ENCODE measurements around the gene ZNF576. TPM values are rescaled to one million over a fixed set of nuclear protein-coding genes. Genes with fewer than 3 reads are reported as not detected.

Gene ZNF576
- total and polyA plus RNA-seq, 2 experiments from 2014 or later: 5.9 to 16.9 TPM

DNA sequence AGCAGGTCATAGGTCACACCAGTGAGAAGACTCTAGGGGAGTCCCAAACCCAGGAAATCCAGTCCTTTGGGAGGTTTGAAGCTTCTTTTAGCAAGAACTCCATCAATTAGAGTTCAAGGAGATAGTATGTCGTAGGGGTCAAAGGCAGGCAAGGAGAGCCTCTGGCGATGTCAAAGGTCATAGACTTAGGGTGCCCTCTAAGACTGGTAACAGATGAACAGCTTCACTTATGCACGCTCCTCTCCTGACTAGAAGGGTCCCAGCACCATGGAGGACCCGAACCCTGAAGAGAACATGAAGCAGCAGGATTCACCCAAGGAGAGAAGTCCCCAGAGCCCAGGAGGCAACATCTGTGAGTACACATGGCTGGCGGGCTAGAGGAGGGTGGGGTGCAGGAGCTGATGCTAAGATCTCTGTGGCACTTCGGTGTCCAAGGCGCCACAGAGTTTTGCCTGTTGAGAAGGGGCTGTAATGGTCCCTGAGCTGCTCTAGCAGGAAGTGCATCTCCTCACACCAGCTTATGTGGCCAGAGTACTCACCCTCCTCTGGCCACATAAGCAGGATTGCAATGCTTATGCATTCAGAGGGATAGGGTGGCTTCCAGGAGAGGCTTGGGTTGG, 557 bp downstream of the ZNF576 start:
- H3K4me3 ChIP-seq: peak overlapping the region; percentile 76
- Mint-ChIP-seq H3K36me3 (ENCODE audit: low read depth) (peaks cover 18% of the 10 kb centered on the region), H3K27ac (peak overlapping the region; percentile 100), H3K4me3 (peak overlapping the region; percentile 98), H3K4me1 (peaks cover 19% of the 10 kb centered on the region), H3K9me3 (peaks cover 2% of the 10 kb centered on the region; the same call in 2 of the 3 replicates), H3K27me3 (ENCODE audit: insufficient read depth, low read depth, poor library complexity) (peaks cover 14% of the 10 kb centered on the region)
- TF ChIP-seq STAT1 (IDR thresholded peaks at IDR 0.05; ENCODE audit: unreplicated experiment): no peak
- TF ChIP-seq JUNB (IDR thresholded peaks at IDR 0.05; ENCODE audit: unreplicated experiment): no peak
- TF ChIP-seq, protein P1, sequence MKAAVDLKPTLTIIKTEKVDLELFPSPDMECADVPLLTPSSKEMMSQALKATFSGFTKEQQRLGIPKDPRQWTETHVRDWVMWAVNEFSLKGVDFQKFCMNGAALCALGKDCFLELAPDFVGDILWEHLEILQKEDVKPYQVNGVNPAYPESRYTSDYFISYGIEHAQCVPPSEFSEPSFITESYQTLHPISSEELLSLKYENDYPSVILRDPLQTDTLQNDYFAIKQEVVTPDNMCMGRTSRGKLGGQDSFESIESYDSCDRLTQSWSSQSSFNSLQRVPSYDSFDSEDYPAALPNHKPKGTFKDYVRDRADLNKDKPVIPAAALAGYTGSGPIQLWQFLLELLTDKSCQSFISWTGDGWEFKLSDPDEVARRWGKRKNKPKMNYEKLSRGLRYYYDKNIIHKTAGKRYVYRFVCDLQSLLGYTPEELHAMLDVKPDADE (IDR thresholded peaks at IDR 0.05): no peak
- TF ChIP-seq EZH2phosphoT487 (IDR thresholded peaks at IDR 0.05; ENCODE audit: unreplicated experiment): no peak
- TF ChIP-seq NANOG (IDR thresholded peaks at IDR 0.05; ENCODE audit: borderline replicate concordance): no peak
- TF ChIP-seq, protein P2, sequence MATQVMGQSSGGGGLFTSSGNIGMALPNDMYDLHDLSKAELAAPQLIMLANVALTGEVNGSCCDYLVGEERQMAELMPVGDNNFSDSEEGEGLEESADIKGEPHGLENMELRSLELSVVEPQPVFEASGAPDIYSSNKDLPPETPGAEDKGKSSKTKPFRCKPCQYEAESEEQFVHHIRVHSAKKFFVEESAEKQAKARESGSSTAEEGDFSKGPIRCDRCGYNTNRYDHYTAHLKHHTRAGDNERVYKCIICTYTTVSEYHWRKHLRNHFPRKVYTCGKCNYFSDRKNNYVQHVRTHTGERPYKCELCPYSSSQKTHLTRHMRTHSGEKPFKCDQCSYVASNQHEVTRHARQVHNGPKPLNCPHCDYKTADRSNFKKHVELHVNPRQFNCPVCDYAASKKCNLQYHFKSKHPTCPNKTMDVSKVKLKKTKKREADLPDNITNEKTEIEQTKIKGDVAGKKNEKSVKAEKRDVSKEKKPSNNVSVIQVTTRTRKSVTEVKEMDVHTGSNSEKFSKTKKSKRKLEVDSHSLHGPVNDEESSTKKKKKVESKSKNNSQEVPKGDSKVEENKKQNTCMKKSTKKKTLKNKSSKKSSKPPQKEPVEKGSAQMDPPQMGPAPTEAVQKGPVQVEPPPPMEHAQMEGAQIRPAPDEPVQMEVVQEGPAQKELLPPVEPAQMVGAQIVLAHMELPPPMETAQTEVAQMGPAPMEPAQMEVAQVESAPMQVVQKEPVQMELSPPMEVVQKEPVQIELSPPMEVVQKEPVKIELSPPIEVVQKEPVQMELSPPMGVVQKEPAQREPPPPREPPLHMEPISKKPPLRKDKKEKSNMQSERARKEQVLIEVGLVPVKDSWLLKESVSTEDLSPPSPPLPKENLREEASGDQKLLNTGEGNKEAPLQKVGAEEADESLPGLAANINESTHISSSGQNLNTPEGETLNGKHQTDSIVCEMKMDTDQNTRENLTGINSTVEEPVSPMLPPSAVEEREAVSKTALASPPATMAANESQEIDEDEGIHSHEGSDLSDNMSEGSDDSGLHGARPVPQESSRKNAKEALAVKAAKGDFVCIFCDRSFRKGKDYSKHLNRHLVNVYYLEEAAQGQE (IDR thresholded peaks at IDR 0.05; ENCODE audit: unreplicated experiment): no peak
- TF ChIP-seq ZNF331 (CRISPR knock-in tag; IDR thresholded peaks at IDR 0.05; ENCODE audit: low read depth): no peak
- TF ChIP-seq EZH2 (IDR thresholded peaks at IDR 0.05; ENCODE audit: low read depth, unreplicated experiment): no peak
- TF ChIP-seq, protein P3, sequence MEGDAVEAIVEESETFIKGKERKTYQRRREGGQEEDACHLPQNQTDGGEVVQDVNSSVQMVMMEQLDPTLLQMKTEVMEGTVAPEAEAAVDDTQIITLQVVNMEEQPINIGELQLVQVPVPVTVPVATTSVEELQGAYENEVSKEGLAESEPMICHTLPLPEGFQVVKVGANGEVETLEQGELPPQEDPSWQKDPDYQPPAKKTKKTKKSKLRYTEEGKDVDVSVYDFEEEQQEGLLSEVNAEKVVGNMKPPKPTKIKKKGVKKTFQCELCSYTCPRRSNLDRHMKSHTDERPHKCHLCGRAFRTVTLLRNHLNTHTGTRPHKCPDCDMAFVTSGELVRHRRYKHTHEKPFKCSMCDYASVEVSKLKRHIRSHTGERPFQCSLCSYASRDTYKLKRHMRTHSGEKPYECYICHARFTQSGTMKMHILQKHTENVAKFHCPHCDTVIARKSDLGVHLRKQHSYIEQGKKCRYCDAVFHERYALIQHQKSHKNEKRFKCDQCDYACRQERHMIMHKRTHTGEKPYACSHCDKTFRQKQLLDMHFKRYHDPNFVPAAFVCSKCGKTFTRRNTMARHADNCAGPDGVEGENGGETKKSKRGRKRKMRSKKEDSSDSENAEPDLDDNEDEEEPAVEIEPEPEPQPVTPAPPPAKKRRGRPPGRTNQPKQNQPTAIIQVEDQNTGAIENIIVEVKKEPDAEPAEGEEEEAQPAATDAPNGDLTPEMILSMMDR (conservative IDR thresholded peaks at IDR 0.05; ENCODE audit: low read depth in 2 of 2): no peak
- no peak for TF ChIP-seq ZNF114 (CRISPR knock-in tag; IDR thresholded peaks at IDR 0.05)
- no peak for TF ChIP-seq CREB1 (CRISPR knock-in tag; IDR thresholded peaks at IDR 0.05; ENCODE audit: low read depth)
- no peak for TF ChIP-seq POLR2AphosphoS5 (IDR thresholded peaks at IDR 0.05; ENCODE audit: low read depth)
- TF ChIP-seq, protein P4, sequence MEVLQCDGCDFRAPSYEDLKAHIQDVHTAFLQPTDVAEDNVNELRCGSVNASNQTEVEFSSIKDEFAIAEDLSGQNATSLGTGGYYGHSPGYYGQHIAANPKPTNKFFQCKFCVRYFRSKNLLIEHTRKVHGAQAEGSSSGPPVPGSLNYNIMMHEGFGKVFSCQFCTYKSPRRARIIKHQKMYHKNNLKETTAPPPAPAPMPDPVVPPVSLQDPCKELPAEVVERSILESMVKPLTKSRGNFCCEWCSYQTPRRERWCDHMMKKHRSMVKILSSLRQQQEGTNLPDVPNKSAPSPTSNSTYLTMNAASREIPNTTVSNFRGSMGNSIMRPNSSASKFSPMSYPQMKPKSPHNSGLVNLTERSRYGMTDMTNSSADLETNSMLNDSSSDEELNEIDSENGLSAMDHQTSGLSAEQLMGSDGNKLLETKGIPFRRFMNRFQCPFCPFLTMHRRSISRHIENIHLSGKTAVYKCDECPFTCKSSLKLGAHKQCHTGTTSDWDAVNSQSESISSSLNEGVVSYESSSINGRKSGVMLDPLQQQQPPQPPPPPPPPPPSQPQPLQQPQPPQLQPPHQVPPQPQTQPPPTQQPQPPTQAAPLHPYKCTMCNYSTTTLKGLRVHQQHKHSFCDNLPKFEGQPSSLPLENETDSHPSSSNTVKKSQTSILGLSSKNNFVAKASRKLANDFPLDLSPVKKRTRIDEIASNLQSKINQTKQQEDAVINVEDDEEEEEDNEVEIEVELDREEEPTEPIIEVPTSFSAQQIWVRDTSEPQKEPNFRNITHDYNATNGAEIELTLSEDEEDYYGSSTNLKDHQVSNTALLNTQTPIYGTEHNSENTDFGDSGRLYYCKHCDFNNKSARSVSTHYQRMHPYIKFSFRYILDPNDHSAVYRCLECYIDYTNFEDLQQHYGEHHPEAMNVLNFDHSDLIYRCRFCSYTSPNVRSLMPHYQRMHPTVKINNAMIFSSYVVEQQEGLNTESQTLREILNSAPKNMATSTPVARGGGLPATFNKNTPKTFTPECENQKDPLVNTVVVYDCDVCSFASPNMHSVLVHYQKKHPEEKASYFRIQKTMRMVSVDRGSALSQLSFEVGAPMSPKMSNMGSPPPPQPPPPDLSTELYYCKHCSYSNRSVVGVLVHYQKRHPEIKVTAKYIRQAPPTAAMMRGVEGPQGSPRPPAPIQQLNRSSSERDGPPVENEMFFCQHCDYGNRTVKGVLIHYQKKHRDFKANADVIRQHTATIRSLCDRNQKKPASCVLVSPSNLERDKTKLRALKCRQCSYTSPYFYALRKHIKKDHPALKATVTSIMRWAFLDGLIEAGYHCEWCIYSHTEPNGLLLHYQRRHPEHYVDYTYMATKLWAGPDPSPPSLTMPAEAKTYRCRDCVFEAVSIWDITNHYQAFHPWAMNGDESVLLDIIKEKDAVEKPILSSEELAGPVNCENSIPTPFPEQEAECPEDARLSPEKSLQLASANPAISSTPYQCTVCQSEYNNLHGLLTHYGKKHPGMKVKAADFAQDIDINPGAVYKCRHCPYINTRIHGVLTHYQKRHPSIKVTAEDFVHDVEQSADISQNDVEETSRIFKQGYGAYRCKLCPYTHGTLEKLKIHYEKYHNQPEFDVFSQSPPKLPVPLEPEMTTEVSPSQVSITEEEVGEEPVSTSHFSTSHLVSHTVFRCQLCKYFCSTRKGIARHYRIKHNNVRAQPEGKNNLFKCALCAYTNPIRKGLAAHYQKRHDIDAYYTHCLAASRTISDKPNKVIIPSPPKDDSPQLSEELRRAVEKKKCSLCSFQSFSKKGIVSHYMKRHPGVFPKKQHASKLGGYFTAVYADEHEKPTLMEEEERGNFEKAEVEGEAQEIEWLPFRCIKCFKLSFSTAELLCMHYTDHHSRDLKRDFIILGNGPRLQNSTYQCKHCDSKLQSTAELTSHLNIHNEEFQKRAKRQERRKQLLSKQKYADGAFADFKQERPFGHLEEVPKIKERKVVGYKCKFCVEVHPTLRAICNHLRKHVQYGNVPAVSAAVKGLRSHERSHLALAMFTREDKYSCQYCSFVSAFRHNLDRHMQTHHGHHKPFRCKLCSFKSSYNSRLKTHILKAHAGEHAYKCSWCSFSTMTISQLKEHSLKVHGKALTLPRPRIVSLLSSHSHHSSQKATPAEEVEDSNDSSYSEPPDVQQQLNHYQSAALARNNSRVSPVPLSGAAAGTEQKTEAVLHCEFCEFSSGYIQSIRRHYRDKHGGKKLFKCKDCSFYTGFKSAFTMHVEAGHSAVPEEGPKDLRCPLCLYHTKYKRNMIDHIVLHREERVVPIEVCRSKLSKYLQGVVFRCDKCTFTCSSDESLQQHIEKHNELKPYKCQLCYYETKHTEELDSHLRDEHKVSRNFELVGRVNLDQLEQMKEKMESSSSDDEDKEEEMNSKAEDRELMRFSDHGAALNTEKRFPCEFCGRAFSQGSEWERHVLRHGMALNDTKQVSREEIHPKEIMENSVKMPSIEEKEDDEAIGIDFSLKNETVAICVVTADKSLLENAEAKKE (CRISPR knock-in tag; IDR thresholded peaks at IDR 0.05): no peak
- peak overlapping the region; percentile 7; the same call in 1 of the 2 replicates for H2AFZ ChIP-seq
- H3K9me2 ChIP-seq (ENCODE audit: insufficient read depth): no peaks in the 10 kb centered on the region
- H4K20me1 ChIP-seq (replicated peaks; ENCODE audit: insufficient read depth): peaks cover 8% of the 10 kb centered on the region; the same call in 1 of the 2 replicates
- ATAC-seq: no peak
- H3K36me3 ChIP-seq (ENCODE audit: insufficient read depth): peaks cover 8% of the 10 kb centered on the region; the same call in 1 of the 2 replicates
- peak overlapping the region; percentile 95 for H3K27ac ChIP-seq (ENCODE audit: low read depth)
- 0 out of 2 replicates have a peak, but pooled peaks cover 11% of the 10 kb centered on the region for H3F3A ChIP-seq (replicated peaks; ENCODE audit: low read depth)
- H3K4me1 ChIP-seq (ENCODE audit: insufficient read depth): peaks cover 10% of the 10 kb centered on the region
- H3K79me2 ChIP-seq (replicated peaks; ENCODE audit: insufficient read depth): peaks cover 23% of the 10 kb centered on the region
- no peak for DNase-seq (ENCODE audit: low spot score)
- H3K4me2 ChIP-seq: peak overlapping the region; percentile 93
- no peaks in the 10 kb centered on the region for H3K27me3 ChIP-seq (ENCODE audit: insufficient read depth)

All from GM23338 (cell line).